Stimulated activated CD4-positive, alpha-beta T cell treated with anti-CD3 and anti-CD28 coated beads, Interleukin-12 subunit alpha, Interleukin-12 subunit beta, amount 100 ng/mL, for 4 hours (primary cell): ENCODE results near the gene STEAP1B.

Source experiments
- DNase-seq: peaks from one replicate; pipeline ENCODE4 v3.0.0-alpha.2; 2020

Gene STEAP1B

DNA sequence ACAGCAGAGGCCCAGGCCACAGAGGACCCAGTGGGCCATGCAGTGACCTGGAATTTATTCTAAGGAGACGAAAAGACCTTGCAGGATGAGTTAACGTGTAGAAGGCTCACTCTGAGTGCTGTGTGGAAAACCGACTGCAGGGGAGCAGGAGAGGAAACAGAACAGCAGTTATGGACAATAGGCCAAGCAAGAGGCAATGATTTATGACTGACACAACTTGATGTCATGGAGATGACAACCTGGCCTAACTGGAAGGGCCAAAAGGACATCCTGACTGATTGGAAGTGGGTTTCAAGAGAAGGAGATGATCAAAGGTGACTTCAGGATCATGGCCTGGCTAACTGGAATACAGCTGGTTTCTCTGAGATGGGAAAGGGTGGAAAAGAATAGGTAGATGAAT lies 72.9 kb downstream of the STEAP1B start:
- DNase-seq: no peak

DNA sequence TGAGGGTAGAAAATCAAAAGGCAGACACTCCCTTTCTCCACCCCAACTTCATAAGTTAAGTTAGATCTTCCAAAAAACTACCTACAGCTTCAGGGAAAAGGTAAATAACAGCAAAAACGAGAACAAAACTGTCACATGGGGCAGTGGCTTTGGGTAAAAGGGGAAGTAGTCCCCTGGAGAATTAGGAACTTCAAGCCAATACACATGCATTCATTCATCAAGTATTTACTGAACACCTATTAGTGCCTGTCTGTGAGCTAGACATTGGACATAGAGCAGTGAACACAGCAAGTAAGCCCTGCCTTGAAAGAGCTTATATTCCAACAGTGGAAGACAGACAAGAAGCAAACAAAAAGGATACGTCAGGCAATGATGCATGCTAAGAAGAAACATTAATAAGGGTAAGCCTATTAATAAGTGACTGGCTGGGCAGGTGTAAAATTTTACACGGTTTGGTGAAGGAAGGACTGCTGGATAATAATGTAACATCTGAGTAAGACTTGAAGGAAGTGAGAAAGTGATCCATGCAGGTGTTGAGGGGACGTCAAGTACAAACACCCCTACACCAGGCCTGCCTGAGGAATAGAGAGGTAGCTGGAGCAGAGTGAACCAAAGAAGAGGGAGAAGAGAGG lies 73.4 kb downstream of the STEAP1B start:
- no peak for DNase-seq

DNA sequence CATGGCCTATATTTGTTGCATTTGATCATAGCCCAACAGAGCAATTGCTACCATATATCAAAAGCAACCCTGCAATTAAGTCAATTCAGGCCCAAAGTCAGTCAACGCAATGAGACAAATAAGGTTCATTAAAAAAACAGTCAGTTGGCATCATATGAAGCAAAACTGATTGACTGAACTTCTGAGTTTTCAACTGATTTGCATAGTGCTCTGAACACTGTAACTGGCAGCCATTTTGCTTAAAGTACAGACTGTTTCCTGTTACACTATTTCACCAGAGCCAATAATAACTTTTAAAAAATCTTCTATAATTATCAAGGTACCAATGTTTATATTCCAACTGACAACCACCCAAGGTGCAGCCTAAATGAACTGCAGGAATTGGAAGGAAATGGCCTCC lies 74.6 kb downstream of the STEAP1B start:
- no peak for DNase-seq

- DNase-seq: no peak
Measured at GRCh38 chr7:22422831-22423615, 77.0 kb downstream of the STEAP1B start.

- DNase-seq: no peak
Measured at GRCh38 chr7:22420973-22421635, 78.9 kb downstream of the STEAP1B start.

DNA sequence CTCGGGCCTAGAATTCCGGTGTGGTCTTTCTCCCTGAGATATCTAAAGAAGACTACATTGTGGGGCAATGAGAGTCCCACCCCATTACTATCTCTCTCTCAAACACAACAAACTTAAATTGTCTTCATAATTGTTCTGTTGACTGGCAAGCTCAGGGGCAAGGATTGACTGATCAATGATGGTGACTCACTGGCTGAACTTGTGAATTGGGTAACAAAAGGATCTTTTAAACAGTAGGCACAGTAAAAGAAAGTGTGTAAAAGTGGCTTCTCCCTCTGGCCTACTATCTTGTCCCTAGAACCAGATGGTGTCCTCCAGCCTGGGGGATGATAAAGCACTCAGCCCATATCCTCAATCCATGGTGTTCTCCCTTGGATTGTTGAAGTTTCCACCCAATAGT lies 80.0 kb downstream of the STEAP1B start:
- no peak for DNase-seq

- DNase-seq: no peak
Measured at GRCh38 chr7:22419488-22419887, 80.5 kb downstream of the STEAP1B start.

- no peak for DNase-seq
Measured at GRCh38 chr7:22418251-22419046, 81.5 kb downstream of the STEAP1B start.

GRCh38 chr7:22417841-22418240 lies 82.1 kb downstream of the STEAP1B start:
- DNase-seq: no peak

DNA sequence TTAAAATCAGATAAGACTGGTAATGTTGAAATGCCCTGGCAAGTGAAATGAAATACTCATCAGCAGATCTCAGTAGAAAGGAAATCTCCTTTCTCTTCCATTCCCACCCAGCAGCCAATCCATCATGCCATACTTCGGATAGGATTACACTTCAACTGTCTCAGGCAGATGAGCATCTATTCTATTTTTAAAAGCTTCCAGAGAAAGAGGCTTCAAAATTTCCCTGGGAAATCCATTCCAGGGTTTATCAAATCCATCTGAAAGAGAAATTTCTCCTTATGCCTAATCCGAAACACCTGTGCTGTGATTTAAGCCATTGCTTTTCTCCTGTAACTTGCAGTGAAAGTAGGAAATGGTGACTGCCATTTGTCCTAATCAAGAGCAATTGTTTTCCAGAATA lies 82.6 kb downstream of the STEAP1B start:
- DNase-seq: no peak

DNA sequence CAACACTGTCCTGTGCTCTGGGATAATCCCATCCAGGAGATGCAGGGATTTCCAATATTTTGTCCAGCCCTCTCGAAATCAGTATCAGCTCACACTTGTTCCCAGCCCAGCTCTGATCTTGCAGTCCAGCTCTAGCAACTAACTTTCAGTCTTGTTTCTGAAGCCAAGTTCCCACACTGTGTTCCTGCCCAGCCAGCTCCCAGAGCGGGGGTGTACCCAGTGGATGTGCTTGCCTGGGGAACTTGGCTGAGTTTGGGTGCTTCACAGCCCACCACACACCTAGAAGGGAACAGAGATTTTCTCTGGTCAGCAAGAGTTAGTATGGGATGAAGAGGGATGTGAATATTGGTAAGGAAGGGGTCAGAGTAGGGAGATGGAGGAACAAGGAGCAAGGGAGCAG lies 85.6 kb downstream of the STEAP1B start:
- no peak for DNase-seq

DNA sequence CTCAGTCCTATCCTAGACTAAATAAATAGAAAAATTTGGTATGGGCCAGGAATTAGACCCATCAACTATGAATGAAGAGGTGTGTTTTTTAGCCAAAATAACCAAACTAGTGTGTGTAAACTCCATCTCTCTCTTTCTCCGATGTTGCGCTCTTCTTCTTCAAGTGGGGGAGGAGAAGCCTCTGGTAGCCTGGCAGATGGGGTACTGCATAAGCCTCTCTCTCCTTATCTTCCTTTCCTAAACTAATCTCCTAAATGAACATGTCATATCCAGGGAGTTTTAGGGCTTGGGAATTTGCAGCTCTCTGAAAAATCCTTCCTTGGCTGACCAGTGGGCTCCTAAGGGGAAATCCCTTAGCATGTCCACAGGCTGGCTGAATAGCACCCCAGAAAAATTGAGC lies 86.8 kb downstream of the STEAP1B start:
- no peak for DNase-seq

DNA sequence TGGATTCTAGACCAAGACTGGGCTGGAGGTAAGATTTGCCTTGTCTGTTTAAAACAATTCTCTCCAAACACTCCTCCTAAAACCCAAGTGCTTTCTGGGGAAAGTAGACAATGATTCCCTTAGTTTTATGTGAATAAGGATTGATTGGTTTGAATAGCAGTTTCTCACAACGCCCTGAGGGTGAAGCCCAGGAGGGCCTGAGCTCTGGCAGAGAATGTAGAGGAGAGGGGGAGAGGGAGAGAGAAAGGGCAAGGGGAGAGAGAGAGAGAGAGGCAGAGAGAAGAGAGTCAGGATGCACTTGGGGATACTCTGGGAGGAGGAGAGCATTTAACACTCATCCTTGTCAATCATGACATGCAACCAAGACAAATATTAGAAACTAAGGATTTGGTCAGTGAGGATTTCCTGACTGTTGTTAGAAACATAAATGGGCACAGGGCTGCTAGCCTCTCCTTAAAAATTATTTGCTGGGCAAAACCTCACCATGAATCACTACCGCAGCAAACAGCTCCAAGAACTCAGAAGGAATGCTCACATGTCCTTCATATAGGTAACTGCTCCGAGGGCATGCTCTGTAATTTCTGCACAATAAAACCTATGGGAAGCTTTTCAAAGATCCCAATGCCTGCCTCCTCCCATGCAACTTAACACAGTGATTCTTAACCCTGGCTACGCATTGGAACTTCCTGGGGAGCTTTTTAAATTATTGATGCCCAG lies 87.9 kb downstream of the STEAP1B start:
- no peak for DNase-seq

DNA sequence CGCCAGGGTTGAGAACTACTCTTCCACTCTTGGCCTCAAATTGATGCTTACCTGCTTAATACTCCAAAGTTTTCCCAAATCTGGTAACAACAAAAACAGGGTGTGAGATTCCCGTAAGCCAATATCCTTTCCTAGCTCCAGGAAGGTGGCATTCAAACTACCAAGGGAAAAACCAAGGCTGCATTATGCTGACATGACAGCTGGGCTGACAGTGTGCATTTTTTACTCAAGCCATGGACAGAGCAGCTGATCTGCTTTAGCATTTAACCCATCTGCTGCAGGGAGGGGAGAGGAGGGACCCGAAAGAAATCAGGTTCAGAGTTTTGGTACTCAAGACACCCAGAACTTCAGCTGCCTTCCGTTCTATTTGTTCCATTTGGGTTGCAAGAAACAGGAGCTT lies 93.3 kb downstream of the STEAP1B start:
- DNase-seq: no peak

GRCh38 chr7:22404421-22405023 lies 95.5 kb downstream of the STEAP1B start:
- no peak for DNase-seq

- DNase-seq: no peak
Measured at GRCh38 chr7:22403344-22403743, 96.6 kb downstream of the STEAP1B start.

DNA sequence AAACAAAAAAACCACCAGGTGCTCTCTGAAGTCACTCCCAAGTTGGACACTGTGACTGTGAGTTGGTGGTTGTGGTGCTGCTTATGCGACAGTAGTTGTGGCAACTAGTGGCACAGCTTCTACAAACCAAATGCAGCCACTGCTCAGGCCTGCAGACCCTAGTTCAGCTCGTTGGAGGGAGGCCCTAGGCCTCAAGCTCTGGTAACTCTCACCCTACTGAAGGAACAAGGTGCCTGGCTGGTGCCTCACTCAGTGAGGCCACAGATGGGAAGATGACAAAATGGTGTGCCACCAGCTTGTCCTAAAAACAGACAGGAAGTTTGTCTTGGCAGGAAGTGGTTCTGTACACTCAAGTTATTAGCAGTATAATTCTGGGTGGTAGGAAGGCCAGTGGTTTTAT lies 97.7 kb downstream of the STEAP1B start:
- DNase-seq: no peak

DNA sequence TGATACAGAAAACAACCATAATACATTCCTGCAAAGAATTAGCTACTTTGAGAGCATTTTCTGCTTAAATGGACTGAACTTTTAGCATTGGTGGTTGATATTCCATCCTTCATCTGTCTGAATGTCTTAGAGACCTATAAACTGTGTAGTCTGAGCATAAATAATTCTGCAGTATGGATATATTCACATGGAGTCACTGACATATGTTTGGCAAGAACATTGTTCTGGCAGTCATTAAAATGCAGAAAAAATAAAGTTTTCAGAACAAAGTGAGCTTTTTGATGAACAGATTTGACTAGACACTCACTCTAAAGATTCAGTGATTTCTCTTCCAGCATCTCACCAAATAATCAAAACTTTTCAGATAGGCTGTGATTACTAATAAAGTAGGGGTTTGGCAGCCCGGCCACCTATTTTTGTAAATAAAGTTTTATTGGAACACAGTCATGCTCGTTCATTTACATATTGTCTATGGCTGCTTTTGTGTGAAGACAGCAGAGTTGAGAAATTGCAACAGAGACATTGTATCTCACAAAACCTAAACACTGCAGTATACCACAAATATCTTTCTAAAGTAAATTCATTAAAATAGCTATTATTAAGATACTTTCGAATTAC lies 98.9 kb downstream of the STEAP1B start:
- no peak for DNase-seq

- DNase-seq: no peak
Measured at GRCh38 chr7:22400150-22400814, 99.7 kb downstream of the STEAP1B start.

- no peak for DNase-seq
Measured at GRCh38 chr7:22399546-22399945, 100.4 kb downstream of the STEAP1B start.

- no peak for DNase-seq
Measured at GRCh38 chr7:22399091-22399490, 100.9 kb downstream of the STEAP1B start.
